ENCODE measurements around the gene TSPAN15.

DNA sequence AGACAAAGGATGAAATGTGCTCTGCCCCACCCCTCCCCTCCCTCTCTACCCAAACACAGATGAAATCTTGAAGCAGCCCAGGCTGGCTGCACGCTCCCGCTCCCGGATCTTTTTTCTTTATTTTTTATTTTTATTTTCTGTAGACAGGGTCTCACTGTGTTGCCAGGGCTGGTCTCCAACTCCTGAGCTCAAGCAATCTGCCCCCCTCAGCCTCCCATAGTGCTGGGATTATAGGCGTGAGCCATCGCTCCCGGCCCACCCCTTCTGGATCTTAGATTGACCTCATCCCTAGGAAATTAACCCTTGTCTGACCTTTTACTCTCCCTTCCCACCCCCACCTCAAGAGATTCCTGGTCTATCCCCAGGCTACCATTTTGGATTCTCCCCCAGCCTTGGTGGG, 48.9 kb upstream of the TSPAN15 start:
- TF ChIP-seq HOXA7 (CRISPR knock-in tag; IDR thresholded peaks at IDR 0.05; ENCODE audit: borderline replicate concordance), result no peak
- TF ChIP-seq ZNF335 (tag by site-specific recombination; conservative IDR thresholded peaks at IDR 0.05), result no peak
- TF ChIP-seq, protein P1, sequence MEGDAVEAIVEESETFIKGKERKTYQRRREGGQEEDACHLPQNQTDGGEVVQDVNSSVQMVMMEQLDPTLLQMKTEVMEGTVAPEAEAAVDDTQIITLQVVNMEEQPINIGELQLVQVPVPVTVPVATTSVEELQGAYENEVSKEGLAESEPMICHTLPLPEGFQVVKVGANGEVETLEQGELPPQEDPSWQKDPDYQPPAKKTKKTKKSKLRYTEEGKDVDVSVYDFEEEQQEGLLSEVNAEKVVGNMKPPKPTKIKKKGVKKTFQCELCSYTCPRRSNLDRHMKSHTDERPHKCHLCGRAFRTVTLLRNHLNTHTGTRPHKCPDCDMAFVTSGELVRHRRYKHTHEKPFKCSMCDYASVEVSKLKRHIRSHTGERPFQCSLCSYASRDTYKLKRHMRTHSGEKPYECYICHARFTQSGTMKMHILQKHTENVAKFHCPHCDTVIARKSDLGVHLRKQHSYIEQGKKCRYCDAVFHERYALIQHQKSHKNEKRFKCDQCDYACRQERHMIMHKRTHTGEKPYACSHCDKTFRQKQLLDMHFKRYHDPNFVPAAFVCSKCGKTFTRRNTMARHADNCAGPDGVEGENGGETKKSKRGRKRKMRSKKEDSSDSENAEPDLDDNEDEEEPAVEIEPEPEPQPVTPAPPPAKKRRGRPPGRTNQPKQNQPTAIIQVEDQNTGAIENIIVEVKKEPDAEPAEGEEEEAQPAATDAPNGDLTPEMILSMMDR (tag by site-specific recombination; IDR thresholded peaks at IDR 0.05), result no peak
- TF ChIP-seq ZNF768 (tag by site-specific recombination; IDR thresholded peaks at IDR 0.05), result no peak
- no peak for TF ChIP-seq YY1 (tag by site-specific recombination; IDR thresholded peaks at IDR 0.05)
- no peak for TF ChIP-seq ZNF324 (tag by site-specific recombination; IDR thresholded peaks at IDR 0.05)
- TF ChIP-seq ZNF121 (tag by site-specific recombination; IDR thresholded peaks at IDR 0.05), result no peak
- TF ChIP-seq ZNF394 (tag by site-specific recombination; IDR thresholded peaks at IDR 0.05; ENCODE audit: borderline replicate concordance), result no peak
